Measurements from ENCODE around the gene SLK. TPM values are rescaled to one million over a fixed set of nuclear protein-coding genes. Genes with fewer than 3 reads are reported as not detected.

The SLK gene
- polyA plus RNA-seq, 2 donors, result 34.6 to 37.3 TPM

DNA sequence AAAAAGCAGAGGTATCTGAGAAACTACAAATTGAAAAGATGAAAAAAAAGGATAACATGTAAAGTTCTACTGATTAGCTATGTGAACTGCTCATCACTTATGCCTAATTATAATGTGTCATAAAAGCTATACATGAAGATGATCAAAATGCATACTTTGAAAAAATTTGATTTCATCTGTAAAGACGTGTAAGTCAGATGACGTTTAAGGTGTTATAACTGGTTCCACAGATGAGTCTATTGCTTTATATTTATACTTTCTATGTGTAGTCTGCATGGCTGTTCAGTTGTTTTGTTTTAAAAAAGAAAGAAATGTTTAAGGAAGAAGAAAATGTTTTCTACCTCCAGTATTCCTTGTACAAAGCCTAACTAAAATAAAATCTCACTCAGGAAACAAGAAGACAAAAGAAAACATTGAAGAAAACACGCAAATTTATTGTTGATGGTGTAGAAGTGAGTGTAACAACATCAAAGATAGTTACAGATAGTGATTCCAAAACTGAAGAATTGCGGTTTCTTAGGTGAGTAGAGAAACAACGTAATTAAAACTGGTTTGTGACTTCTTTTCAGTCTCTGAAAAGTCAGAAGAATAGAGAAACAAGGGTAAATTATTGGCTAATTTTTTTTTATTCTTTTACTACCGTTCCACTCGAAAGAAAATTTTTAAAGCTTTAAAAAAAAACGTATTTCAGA is 38.4 kb downstream of the SLK start:
- WGBS, 2 donors, result 90 to 91% methylated on average over 8 of the region's 8 CpGs
- Histone ChIP-seq H3K36me3 (ENCODE audit: control insufficient read depth in 2 of 2, insufficient read depth in 2 of 2, low read length in 1 of 2) (peaks cover 0 to 7% of the 10 kb centered on the region in 2 donors), H3K4me3 (ENCODE audit: low read depth in 1 of 2, low read length in 2 of 2) (no peak overlapping the region), H3K9me3 (ENCODE audit: control insufficient read depth in 2 of 2, insufficient read depth in 1 of 2, low read depth in 1 of 2, low read length in 1 of 2) (no peaks in the 10 kb centered on the region), H3K4me1 (ENCODE audit: control insufficient read depth in 2 of 2, insufficient read depth in 2 of 2, low read length in 1 of 2) (no peaks in the 10 kb centered on the region), H3K27me3 (ENCODE audit: control insufficient read depth in 1 of 2, insufficient read depth in 2 of 2, low read length in 2 of 2) (no peaks in the 10 kb centered on the region), H3K27ac (ENCODE audit: low read depth in 2 of 2, low read length in 1 of 2) (no peak overlapping the region)

DNA sequence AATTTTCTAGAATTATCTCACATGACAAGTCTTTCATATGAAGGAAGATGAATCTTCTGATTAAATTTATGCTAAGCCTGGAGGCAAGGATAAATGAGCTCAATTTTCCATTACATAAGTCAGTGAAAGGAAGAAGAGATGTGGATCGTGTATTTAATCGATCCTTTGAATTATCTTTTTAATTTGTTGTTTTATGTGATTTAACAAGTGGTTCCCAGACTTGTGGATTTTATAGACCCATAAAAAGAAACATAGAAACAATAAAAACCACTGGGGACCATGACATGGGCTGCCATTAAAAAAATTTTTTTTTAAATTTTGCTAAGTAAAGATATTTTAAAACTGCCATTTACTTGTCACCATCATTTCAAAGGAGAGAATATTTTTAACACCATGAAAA is 45.0 kb downstream of the SLK start:
- H3K4me1 ChIP-seq (ENCODE audit: control insufficient read depth in 2 of 2, insufficient read depth in 2 of 2, low read length in 1 of 2), result no peaks in the 10 kb centered on the region
- WGBS, 2 donors, result 87 to 93% methylated on average over 2 of the region's 2 CpGs

DNA sequence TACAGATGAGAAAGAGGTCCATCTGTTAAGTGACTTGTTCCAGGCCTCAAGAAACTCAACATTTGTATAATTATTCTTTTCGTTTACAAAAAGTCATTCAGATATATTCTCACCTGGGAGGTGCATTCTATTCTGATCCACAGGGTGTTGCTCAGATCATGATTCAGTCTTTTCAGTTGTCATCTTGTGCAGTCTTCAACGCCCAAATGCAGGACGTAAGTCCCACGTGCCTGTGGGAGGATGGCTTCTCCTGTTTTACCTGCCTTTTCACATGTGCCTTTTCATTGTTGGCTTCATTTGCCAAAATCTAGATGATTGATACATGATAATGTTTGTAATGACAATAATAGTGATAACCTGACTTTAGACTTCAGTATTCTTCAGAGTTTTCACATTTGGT is 46.5 kb downstream of the SLK start:
- Histone ChIP-seq H3K27me3 (ENCODE audit: control insufficient read depth in 1 of 2, insufficient read depth in 2 of 2, low read length in 2 of 2) (no peaks in the 10 kb centered on the region), H3K4me1 (ENCODE audit: control insufficient read depth in 2 of 2, insufficient read depth in 2 of 2, low read length in 1 of 2) (no peaks in the 10 kb centered on the region), H3K9me3 (ENCODE audit: control insufficient read depth in 2 of 2, insufficient read depth in 1 of 2, low read depth in 1 of 2, low read length in 1 of 2) (no peaks in the 10 kb centered on the region), H3K4me3 (ENCODE audit: low read depth in 1 of 2, low read length in 2 of 2) (no peak overlapping the region), H3K36me3 (ENCODE audit: control insufficient read depth in 2 of 2, insufficient read depth in 2 of 2, low read length in 1 of 2) (peaks cover 2 to 3% of the 10 kb centered on the region in 2 donors), H3K27ac (ENCODE audit: low read depth in 2 of 2, low read length in 1 of 2) (no peak overlapping the region)
- 84% methylated on average over 4 of the region's 4 CpGs for WGBS, 2 donors

More for the DNA sequence above, 45.0 kb downstream of the SLK start:
- Histone ChIP-seq H3K36me3 (ENCODE audit: control insufficient read depth in 2 of 2, insufficient read depth in 2 of 2, low read length in 1 of 2) (peaks cover 2 to 3% of the 10 kb centered on the region in 2 donors), H3K4me3 (ENCODE audit: low read depth in 1 of 2, low read length in 2 of 2) (no peak overlapping the region), H3K27me3 (ENCODE audit: control insufficient read depth in 1 of 2, insufficient read depth in 2 of 2, low read length in 2 of 2) (no peaks in the 10 kb centered on the region), H3K9me3 (ENCODE audit: control insufficient read depth in 2 of 2, insufficient read depth in 1 of 2, low read depth in 1 of 2, low read length in 1 of 2) (no peaks in the 10 kb centered on the region), H3K27ac (ENCODE audit: low read depth in 2 of 2, low read length in 1 of 2) (no peak overlapping the region)

DNA sequence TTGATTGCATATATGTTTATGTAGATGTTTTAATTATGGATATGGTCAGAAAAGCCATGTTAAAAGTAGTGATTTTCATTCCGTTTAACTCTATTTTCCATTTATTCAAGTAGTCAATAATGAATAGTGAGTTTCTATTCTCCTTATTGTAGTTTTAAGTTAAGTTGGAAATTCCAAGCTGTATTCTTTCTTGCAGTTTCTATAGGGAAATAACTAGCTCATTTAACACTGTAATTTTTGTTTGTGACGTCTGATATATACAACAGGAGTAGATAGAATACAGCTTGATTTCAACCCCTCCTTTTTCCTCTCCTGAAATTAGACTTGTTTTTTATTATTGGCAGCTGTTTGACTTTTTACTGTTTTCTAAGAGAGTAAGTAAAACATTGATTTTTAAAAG is 47.2 kb downstream of the SLK start:
- no peaks in the 10 kb centered on the region for H3K9me3 ChIP-seq (ENCODE audit: control insufficient read depth in 2 of 2, insufficient read depth in 1 of 2, low read depth in 1 of 2, low read length in 1 of 2)
- H3K27ac ChIP-seq (ENCODE audit: low read depth in 2 of 2, low read length in 1 of 2), result no peak overlapping the region
- no peaks in the 10 kb centered on the region for H3K27me3 ChIP-seq (ENCODE audit: control insufficient read depth in 1 of 2, insufficient read depth in 2 of 2, low read length in 2 of 2)
- peaks cover 3% of the 10 kb centered on the region in 2 donors for H3K36me3 ChIP-seq (ENCODE audit: control insufficient read depth in 2 of 2, insufficient read depth in 2 of 2, low read length in 1 of 2)
- H3K4me3 ChIP-seq (ENCODE audit: low read depth in 1 of 2, low read length in 2 of 2), result no peak overlapping the region
- 86 to 89% methylated on average over 2 of the region's 2 CpGs for WGBS, 2 donors
- H3K4me1 ChIP-seq (ENCODE audit: control insufficient read depth in 2 of 2, insufficient read depth in 2 of 2, low read length in 1 of 2), result no peaks in the 10 kb centered on the region

DNA sequence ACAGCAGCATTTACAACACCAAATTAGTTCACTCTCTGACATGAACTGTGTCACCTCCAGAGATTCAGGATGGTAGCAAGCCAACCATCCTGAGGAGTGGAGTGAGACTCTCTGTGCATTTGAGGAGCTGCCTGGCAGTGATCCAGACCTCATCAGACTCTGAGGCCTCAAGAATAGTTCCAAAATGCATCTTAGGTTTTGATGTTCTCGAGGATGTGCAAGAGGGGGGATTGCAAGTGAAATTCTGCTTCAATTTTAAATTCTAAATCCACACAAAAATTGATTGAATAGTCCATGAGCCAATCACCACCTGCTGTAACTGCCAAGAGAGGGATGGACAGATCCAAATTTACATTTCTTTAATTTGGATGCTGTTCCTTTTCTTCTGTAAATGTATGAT is 49.7 kb downstream of the SLK start:
- H3K4me1 ChIP-seq (ENCODE audit: control insufficient read depth in 2 of 2, insufficient read depth in 2 of 2, low read length in 1 of 2), result no peaks in the 10 kb centered on the region
- no peak overlapping the region for H3K27ac ChIP-seq (ENCODE audit: low read depth in 2 of 2, low read length in 1 of 2)
- WGBS, 2 donors, result 76 to 88% methylated on average over 1 of the region's 1 CpG
- H3K36me3 ChIP-seq (ENCODE audit: control insufficient read depth in 2 of 2, insufficient read depth in 2 of 2, low read length in 1 of 2), result peaks cover 9 to 12% of the 10 kb centered on the region in 2 donors
- H3K27me3 ChIP-seq (ENCODE audit: control insufficient read depth in 1 of 2, insufficient read depth in 2 of 2, low read length in 2 of 2), result no peaks in the 10 kb centered on the region
- no peak overlapping the region for H3K4me3 ChIP-seq (ENCODE audit: low read depth in 1 of 2, low read length in 2 of 2)
- no peaks in the 10 kb centered on the region for H3K9me3 ChIP-seq (ENCODE audit: control insufficient read depth in 2 of 2, insufficient read depth in 1 of 2, low read depth in 1 of 2, low read length in 1 of 2)

DNA sequence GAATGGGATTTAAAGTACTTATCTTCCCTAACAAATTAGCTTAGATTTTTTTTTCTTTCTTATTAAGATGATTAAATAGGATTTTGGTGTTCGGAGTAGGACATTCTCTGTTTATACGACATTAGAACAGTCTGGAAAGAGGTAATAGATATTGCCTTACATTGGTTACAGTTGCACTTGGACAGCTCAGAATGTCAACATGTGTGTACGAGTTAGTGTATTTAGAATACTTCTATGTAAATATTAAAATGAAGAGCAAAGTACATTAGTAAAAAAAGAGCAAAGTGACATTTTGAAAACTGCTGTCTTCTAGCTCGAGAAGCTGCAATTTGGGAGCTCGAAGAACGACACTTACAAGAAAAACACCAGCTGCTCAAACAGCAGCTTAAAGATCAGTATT is 51.5 kb downstream of the SLK start:
- H3K4me3 ChIP-seq (ENCODE audit: low read depth in 1 of 2, low read length in 2 of 2), result no peak overlapping the region
- WGBS, 2 donors, result 89 to 93% methylated on average over 6 of the region's 6 CpGs
- peaks cover 17 to 20% of the 10 kb centered on the region in 2 donors for H3K36me3 ChIP-seq (ENCODE audit: control insufficient read depth in 2 of 2, insufficient read depth in 2 of 2, low read length in 1 of 2)
- no peaks in the 10 kb centered on the region for H3K9me3 ChIP-seq (ENCODE audit: control insufficient read depth in 2 of 2, insufficient read depth in 1 of 2, low read depth in 1 of 2, low read length in 1 of 2)
- H3K27me3 ChIP-seq (ENCODE audit: control insufficient read depth in 1 of 2, insufficient read depth in 2 of 2, low read length in 2 of 2), result no peaks in the 10 kb centered on the region
- no peak overlapping the region for H3K27ac ChIP-seq (ENCODE audit: low read depth in 2 of 2, low read length in 1 of 2)
- H3K4me1 ChIP-seq (ENCODE audit: control insufficient read depth in 2 of 2, insufficient read depth in 2 of 2, low read length in 1 of 2), result no peaks in the 10 kb centered on the region

DNA sequence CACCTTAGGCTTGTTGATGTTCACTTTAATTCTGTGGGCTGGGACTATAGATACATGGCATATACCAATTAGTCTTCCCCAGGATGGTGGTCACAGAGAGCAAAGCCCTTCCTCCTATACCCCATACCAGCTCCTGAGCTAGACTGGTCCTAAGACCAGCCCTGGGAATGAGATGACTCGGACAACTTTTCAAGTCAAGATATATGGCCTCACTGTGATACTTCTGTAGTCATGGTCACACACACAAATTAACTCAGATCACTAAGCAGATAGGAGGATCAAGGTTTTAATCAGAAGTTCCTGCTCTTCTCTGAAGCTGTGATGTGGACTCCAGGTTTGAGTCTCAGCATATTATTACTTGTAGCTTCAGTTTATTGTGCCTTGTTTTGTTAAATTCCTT is 53.1 kb downstream of the SLK start:
- 90 to 94% methylated on average over 1 of the region's 1 CpG for WGBS, 2 donors
- H3K36me3 ChIP-seq (ENCODE audit: control insufficient read depth in 2 of 2, insufficient read depth in 2 of 2, low read length in 1 of 2), result peaks cover 24 to 25% of the 10 kb centered on the region in 2 donors
- H3K4me1 ChIP-seq (ENCODE audit: control insufficient read depth in 2 of 2, insufficient read depth in 2 of 2, low read length in 1 of 2), result no peaks in the 10 kb centered on the region
- no peaks in the 10 kb centered on the region for H3K9me3 ChIP-seq (ENCODE audit: control insufficient read depth in 2 of 2, insufficient read depth in 1 of 2, low read depth in 1 of 2, low read length in 1 of 2)
- H3K27ac ChIP-seq (ENCODE audit: low read depth in 2 of 2, low read length in 1 of 2), result no peak overlapping the region
- no peaks in the 10 kb centered on the region for H3K27me3 ChIP-seq (ENCODE audit: control insufficient read depth in 1 of 2, insufficient read depth in 2 of 2, low read length in 2 of 2)
- H3K4me3 ChIP-seq (ENCODE audit: low read depth in 1 of 2, low read length in 2 of 2), result no peak overlapping the region

DNA sequence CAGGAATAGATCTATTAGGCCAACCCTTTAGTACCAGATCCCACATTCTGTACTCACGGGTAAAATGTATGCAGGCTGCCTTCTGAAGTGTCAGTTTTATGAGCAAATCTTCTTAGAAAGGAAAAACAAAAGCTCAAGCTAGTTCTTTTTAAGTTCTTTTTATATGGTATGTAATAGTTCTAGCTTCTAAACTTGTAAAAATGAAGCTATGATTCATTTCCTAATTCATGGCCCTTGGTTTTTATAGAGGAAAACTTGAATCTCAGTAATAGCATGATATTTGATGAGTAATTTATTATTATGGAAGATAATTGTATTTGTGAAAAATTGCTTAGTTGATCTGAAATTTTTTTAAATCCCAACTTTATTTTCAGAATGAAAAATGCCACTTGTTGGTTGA is 54.3 kb downstream of the SLK start:
- Histone ChIP-seq H3K36me3 (ENCODE audit: control insufficient read depth in 2 of 2, insufficient read depth in 2 of 2, low read length in 1 of 2) (peaks cover 24 to 25% of the 10 kb centered on the region in 2 donors), H3K9me3 (ENCODE audit: control insufficient read depth in 2 of 2, insufficient read depth in 1 of 2, low read depth in 1 of 2, low read length in 1 of 2) (no peaks in the 10 kb centered on the region), H3K4me1 (ENCODE audit: control insufficient read depth in 2 of 2, insufficient read depth in 2 of 2, low read length in 1 of 2) (no peaks in the 10 kb centered on the region), H3K27me3 (ENCODE audit: control insufficient read depth in 1 of 2, insufficient read depth in 2 of 2, low read length in 2 of 2) (no peaks in the 10 kb centered on the region), H3K27ac (ENCODE audit: low read depth in 2 of 2, low read length in 1 of 2) (no peak overlapping the region), H3K4me3 (ENCODE audit: low read depth in 1 of 2, low read length in 2 of 2) (no peak overlapping the region)
- 90 to 96% methylated on average over 1 of the region's 1 CpG for whole genome bisulfite sequencing, 2 donors

DNA sequence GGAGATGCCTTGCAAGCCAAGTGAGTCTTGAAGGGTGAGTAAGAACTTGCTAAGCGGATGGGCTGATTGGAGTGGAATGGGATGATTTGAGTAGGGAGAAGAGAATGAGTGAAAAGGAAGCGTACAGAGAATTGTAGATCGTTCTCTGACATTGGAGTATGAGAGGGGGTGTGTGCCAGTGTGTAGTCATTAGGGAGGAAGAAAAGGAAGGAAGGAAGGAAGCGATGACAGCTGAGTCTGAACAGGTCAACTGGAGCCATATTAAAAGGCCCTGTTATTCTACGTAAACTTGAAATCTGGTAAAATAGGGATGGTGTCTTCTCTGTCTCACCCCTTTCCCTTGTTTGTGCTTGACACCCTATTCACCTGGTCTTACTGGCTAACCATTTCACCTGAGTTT is 55.1 kb downstream of the SLK start:
- Histone ChIP-seq H3K27me3 (ENCODE audit: control insufficient read depth in 1 of 2, insufficient read depth in 2 of 2, low read length in 2 of 2) (no peaks in the 10 kb centered on the region), H3K9me3 (ENCODE audit: control insufficient read depth in 2 of 2, insufficient read depth in 1 of 2, low read depth in 1 of 2, low read length in 1 of 2) (no peaks in the 10 kb centered on the region), H3K4me3 (ENCODE audit: low read depth in 1 of 2, low read length in 2 of 2) (no peak overlapping the region), H3K27ac (ENCODE audit: low read depth in 2 of 2, low read length in 1 of 2) (no peak overlapping the region), H3K36me3 (ENCODE audit: control insufficient read depth in 2 of 2, insufficient read depth in 2 of 2, low read length in 1 of 2) (peaks cover 22 to 25% of the 10 kb centered on the region in 2 donors), H3K4me1 (ENCODE audit: control insufficient read depth in 2 of 2, insufficient read depth in 2 of 2, low read length in 1 of 2) (no peaks in the 10 kb centered on the region)
- 92 to 94% methylated on average over 5 of the region's 5 CpGs for WGBS, 2 donors

DNA sequence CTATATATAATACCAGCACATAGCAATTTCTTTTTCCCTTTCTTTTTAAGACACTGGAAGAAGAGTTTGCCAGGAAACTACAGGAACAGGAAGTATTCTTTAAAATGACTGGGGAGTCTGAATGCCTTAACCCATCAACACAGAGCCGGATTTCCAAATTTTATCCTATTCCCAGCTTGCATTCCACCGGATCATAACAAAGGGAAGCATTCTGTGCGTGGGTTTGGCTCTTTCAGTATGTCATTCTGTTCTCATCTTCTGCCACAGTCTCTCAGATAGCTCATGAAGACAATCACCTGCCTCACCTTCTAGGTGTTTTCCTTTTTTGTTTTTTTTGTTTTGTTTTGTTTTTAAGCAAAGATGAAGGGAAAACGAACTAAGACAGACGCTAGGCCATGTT is 58.6 kb downstream of the SLK start:
- Histone ChIP-seq H3K4me3 (ENCODE audit: low read depth in 1 of 2, low read length in 2 of 2) (no peak overlapping the region), H3K9me3 (ENCODE audit: control insufficient read depth in 2 of 2, insufficient read depth in 1 of 2, low read depth in 1 of 2, low read length in 1 of 2) (no peaks in the 10 kb centered on the region), H3K36me3 (ENCODE audit: control insufficient read depth in 2 of 2, insufficient read depth in 2 of 2, low read length in 1 of 2) (peaks cover 13 to 20% of the 10 kb centered on the region in 2 donors), H3K27me3 (ENCODE audit: control insufficient read depth in 1 of 2, insufficient read depth in 2 of 2, low read length in 2 of 2) (no peaks in the 10 kb centered on the region), H3K4me1 (ENCODE audit: control insufficient read depth in 2 of 2, insufficient read depth in 2 of 2, low read length in 1 of 2) (no peaks in the 10 kb centered on the region), H3K27ac (ENCODE audit: low read depth in 2 of 2, low read length in 1 of 2) (no peak overlapping the region)
- WGBS, 2 donors, result 77 to 78% methylated on average over 5 of the region's 5 CpGs

Measured in esophagus (tissue), 2 donors.